Sigmoid colon (tissue), 7 donors: ENCODE measurements around the gene CNOT1. TPM values are rescaled to one million over a fixed set of nuclear protein-coding genes. Genes with fewer than 3 reads are reported as not detected.

ENCODE experiments used
- DNase-seq: peaks from one replicate; pipeline ENCODE4 v3.0.0-alpha.2; 2019
- H3K27ac ChIP-seq, 4 donors: fragments of 200-600 bp; sonication (generic); one replicate each; pipeline ENCODE4 v1.5.1; 2016 to 2019; ENCODE audit warnings: mild to moderate bottlenecking in 1 of 4
- H3K27me3 ChIP-seq, 3 donors: fragments of 200-600 bp; sonication (generic); one replicate each; pipeline ENCODE4 v1.5.1; 2019; ENCODE audit warnings: mild to moderate bottlenecking in 1 of 3
- H3K36me3 ChIP-seq, 4 donors: fragments of 200-600 bp; sonication (generic); one replicate each; pipeline ENCODE4 v1.5.1; 2016 to 2019
- H3K4me1 ChIP-seq, 4 donors: fragments of 200-600 bp; sonication (generic); one replicate each; pipeline ENCODE4 v1.5.1; 2017 to 2019
- H3K4me3 ChIP-seq, 4 donors: fragments of 200-600 bp; sonication (generic); one replicate each; pipeline ENCODE4 v1.5.1; 2017 to 2019; ENCODE audit warnings: mild to moderate bottlenecking in 2 of 4, moderate library complexity in 1 of 4
- H3K9me3 ChIP-seq, 4 donors: fragments of 200-600 bp in 3 of 4; sonication (generic) in 3 of 4; one replicate each; pipeline versions ENCODE4 v1.5.1 to v1.6.1; 2013 to 2019
- EP300 ChIP-seq, 4 donors: sonication (generic); formaldehyde crosslinking; IDR thresholded peaks; one replicate each; pipeline ENCODE4 v1.6.1; 2017; ENCODE audit warnings: antibody characterized with exemption in 4 of 4
- POLR2A ChIP-seq, 2 donors: fragments of 450-650 bp; IDR thresholded peaks; one replicate each; pipeline ENCODE4 v1.6.1; 2016; ENCODE audit warnings: antibody characterized with exemption in 2 of 2, mild to moderate bottlenecking in 2 of 2, moderate library complexity in 2 of 2
- POLR2AphosphoS5 ChIP-seq, 4 donors: sonication (generic); formaldehyde crosslinking; IDR thresholded peaks; one replicate each; pipeline ENCODE4 v1.6.1; 2017; ENCODE audit warnings: antibody characterized with exemption in 4 of 4
- WGBS, 2 donors: extraction: QIAGEN DNeasy Blood & Tissue Kit; methylation state at CpG; one replicate each; pipeline ENCODE4 v1.1.7; 2013; 5-methylcytosine and 5-hydroxymethylcytosine counted together
- intact Hi-C: fragments of 100-400 bp; cut with DNase I; formaldehyde crosslinking; loops from one replicate; pipeline ENCODE4 v1.15.1; 2023
- polyA plus RNA-seq, 3 donors: library from polyadenylated mRNA; stranded (reverse); fragments of 200-250 nt; gene quantifications; one replicate each; pipeline ENCODE4 v1.2.3, GENCODE V29; 2013
- total RNA-seq, 4 donors: library from RNA; depleted of rRNA; stranded (reverse); fragments of >200 nt; gene quantifications; one replicate each; pipeline ENCODE4 v1.1.0, GENCODE V29; 2016
- TF ChIP-seq, protein P1 (sequence below), 4 experiments: fragments of 450-650 bp in 3 of 4; fragments of 200-600 bp in 1 of 4; IDR thresholded peaks; one replicate each; pipeline ENCODE4 v1.5.1; 2016 to 2019; ENCODE audit warnings: antibody characterized with exemption in 4 of 4, mild to moderate bottlenecking in 3 of 4, moderate library complexity in 2 of 4
- donor health status: healthy with polysubstance abuse.
- donor health status: Bipolar disorder and iron deficiency.
- donor health status: healthy.

CNOT1 gene
- total and polyA plus RNA-seq, 7 donors, result 61.3 to 112 (median 79.6) TPM

DNA sequence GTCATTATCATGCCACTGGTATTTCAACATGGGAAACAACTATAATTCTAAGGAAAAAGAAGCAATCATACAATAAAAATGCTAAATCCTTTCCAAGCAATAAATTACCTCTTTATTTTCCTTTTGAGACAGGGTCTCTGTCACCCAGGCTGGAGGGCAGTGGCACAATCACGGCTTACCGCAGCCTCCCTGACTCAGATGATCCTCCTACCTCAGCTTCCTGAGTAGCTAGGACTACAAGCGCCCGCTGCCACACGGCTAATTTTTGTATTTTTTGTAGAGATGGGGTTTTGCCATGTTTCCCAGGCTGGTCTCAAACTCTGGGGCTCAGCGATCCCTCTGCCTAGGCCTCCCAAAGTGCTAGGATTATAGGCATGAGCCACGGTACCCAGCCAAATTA lies 24.1 kb downstream of the CNOT1 start:
- no peaks in the 10 kb centered on the region for H3K9me3 ChIP-seq
- H3K4me1 ChIP-seq, result peaks cover 0 to 13% (median 6%) of the 10 kb centered on the region in 4 donors
- TF ChIP-seq POLR2AphosphoS5 (IDR thresholded peaks at IDR 0.05) (no peak), EP300 (IDR thresholded peaks at IDR 0.05) (no peak), POLR2A (IDR thresholded peaks at IDR 0.05) (no peak)
- TF ChIP-seq, protein P1, sequence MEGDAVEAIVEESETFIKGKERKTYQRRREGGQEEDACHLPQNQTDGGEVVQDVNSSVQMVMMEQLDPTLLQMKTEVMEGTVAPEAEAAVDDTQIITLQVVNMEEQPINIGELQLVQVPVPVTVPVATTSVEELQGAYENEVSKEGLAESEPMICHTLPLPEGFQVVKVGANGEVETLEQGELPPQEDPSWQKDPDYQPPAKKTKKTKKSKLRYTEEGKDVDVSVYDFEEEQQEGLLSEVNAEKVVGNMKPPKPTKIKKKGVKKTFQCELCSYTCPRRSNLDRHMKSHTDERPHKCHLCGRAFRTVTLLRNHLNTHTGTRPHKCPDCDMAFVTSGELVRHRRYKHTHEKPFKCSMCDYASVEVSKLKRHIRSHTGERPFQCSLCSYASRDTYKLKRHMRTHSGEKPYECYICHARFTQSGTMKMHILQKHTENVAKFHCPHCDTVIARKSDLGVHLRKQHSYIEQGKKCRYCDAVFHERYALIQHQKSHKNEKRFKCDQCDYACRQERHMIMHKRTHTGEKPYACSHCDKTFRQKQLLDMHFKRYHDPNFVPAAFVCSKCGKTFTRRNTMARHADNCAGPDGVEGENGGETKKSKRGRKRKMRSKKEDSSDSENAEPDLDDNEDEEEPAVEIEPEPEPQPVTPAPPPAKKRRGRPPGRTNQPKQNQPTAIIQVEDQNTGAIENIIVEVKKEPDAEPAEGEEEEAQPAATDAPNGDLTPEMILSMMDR (IDR thresholded peaks at IDR 0.05), result no peak
- no peaks in the 10 kb centered on the region for H3K27me3 ChIP-seq
- no peak for DNase-seq
- WGBS, 2 donors, result 95% methylated on average over 7 of the region's 7 CpGs
- peaks cover 0 to 5% (median 2%) of the 10 kb centered on the region in 4 donors for H3K36me3 ChIP-seq
- intact Hi-C loops, result no loop called here
- no peak overlapping the region for H3K27ac ChIP-seq
- no peak overlapping the region for H3K4me3 ChIP-seq

DNA sequence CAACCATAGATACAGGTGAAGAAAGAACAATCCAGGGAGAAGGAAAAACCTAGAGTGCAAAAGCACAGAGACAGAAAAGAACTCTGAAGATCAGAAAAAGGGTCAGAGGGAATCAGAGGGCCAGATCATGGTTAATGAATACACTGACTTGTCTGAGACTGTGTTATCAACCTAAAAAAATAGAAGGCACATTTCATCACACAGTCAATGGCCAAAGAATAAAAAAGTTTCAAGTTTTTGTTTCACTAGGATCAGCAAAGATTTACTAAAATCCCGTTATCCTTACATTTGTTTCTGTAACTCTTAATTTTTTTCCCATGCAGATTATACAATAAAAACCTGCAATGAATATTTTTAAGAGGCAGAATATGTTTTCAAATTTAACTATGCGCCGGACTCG lies 38.5 kb downstream of the CNOT1 start:
- Histone ChIP-seq H3K27ac (no peak overlapping the region), H3K36me3 (peaks cover 20 to 79% (median 28%) of the 10 kb centered on the region in 4 donors), H3K4me1 (no peaks in the 10 kb centered on the region), H3K9me3 (no peaks in the 10 kb centered on the region), H3K4me3 (no peak overlapping the region), H3K27me3 (no peaks in the 10 kb centered on the region)
- TF ChIP-seq POLR2AphosphoS5 (IDR thresholded peaks at IDR 0.05) (no peak), POLR2A (IDR thresholded peaks at IDR 0.05) (no peak), EP300 (IDR thresholded peaks at IDR 0.05) (no peak)
- TF ChIP-seq, protein P1 (IDR thresholded peaks at IDR 0.05), result no peak
- DNase-seq, result no peak
- 63 to 83% methylated on average over 4 of the region's 4 CpGs for WGBS, 2 donors
- intact Hi-C loops, result no loop called here

DNA sequence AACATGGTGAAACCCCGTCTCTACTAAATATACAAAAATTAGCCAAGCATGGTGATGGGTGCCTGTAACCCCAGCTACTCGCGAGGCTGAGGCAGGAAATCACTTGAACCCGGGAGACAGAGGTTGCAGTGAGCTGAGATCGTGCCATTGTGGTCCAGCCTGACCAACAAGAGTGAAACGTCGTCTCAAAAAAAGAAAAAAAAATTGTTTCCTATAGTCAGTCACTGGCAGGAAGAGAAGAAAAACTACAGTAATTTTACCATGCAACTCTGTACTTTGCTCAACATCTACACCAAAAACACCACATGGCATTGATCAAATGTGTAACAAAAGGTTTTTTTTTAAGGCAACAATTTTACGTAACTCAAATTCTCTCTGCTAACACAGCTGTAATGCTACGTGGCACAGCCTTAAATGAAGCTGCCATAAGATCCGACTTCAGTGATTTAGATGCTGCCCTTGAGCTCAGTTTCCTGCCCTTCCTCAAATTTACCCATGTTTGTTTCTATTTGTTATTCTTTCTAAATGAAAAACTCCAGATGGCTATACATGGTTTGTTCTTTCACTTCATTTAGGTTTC lies 40.2 kb downstream of the CNOT1 start:
- H3K4me3 ChIP-seq, result no peak overlapping the region
- WGBS, 2 donors, result 74 to 82% methylated on average over 10 of the region's 10 CpGs
- TF ChIP-seq, protein P1 (IDR thresholded peaks at IDR 0.05), result no peak
- TF ChIP-seq POLR2A (IDR thresholded peaks at IDR 0.05) (no peak), POLR2AphosphoS5 (IDR thresholded peaks at IDR 0.05) (no peak), EP300 (IDR thresholded peaks at IDR 0.05) (no peak)
- no peaks in the 10 kb centered on the region for H3K27me3 ChIP-seq
- intact Hi-C loops, result no loop called here
- H3K27ac ChIP-seq, result no peak overlapping the region
- H3K4me1 ChIP-seq, result no peaks in the 10 kb centered on the region
- peaks cover 20 to 84% (median 30%) of the 10 kb centered on the region in 4 donors for H3K36me3 ChIP-seq
- no peak for DNase-seq
- H3K9me3 ChIP-seq, result no peaks in the 10 kb centered on the region

DNA sequence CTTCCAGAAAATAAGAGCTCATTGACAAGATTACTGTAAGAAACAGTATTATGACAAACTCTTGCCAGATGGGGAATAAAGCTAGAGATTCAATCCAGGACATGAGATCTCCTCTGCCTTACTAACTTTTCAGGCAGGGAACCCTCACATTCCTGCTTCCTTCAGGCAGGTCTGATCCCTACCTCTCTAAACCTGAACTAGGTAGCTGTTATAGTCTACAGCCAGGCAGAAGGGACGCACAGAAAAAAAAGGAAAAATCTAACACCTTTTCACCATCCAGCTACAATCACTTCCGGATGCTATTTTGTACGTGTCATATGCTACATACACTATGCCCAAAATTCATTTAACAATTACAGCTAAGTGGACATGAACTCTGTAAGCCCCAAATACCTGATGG lies 41.2 kb downstream of the CNOT1 start:
- H3K27me3 ChIP-seq, result no peaks in the 10 kb centered on the region
- no peak for DNase-seq
- TF ChIP-seq, protein P1 (IDR thresholded peaks at IDR 0.05), result no peak
- no peak for TF ChIP-seq EP300 (IDR thresholded peaks at IDR 0.05)
- TF ChIP-seq POLR2A (IDR thresholded peaks at IDR 0.05), result no peak
- no peak for TF ChIP-seq POLR2AphosphoS5 (IDR thresholded peaks at IDR 0.05)
- no peaks in the 10 kb centered on the region for H3K9me3 ChIP-seq
- no peak overlapping the region for H3K4me3 ChIP-seq
- H3K27ac ChIP-seq, result no peak overlapping the region
- no peaks in the 10 kb centered on the region for H3K4me1 ChIP-seq
- WGBS, 2 donors, result 94 to 99% methylated on average over 3 of the region's 3 CpGs
- intact Hi-C loops, result no loop called here
- peaks cover 20 to 90% (median 36%) of the 10 kb centered on the region in 4 donors for H3K36me3 ChIP-seq
